NOMO-1 treated with dmso at 0.1 percent for 144 hours (cell line): ENCODE results near the gene CBX1.
"Not testable (repeated sequence)": the region's sequence is repeated elsewhere in the genome, so short reads cannot be mapped to it uniquely, and the experiment has no call there.

ENCODE experiments used
- DNase-seq: peaks from one replicate; lab custom pipeline; 2025; ENCODE audit not compliant: unreplicated experiment; lab: John Stamatoyannopoulos, UW

Gene CBX1

DNA sequence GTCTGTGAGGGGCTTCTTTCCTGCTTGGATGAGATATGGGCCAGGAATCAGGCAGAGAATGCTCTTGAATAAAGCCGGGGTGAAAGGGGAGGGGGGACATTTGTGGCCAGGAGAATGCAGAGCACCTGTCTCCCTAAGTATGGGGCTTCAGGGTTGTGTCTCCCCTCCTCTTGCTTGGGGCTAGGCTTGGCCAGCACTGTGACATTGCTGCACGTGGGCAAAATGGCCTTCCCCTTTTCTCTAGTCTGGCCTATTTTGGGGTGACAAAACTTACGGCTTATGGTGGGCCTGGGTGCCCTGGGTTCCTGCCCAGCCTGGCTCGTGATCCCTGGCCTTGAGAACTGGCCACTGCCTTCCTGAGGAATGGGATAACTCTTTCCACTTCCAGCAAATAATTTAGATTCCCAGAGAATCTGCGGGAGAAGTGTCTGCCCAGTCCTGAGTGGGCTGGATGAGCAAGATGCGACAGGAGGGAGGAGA, 47.5 kb downstream of the CBX1 start:
- DNase-seq, result no peak

DNA sequence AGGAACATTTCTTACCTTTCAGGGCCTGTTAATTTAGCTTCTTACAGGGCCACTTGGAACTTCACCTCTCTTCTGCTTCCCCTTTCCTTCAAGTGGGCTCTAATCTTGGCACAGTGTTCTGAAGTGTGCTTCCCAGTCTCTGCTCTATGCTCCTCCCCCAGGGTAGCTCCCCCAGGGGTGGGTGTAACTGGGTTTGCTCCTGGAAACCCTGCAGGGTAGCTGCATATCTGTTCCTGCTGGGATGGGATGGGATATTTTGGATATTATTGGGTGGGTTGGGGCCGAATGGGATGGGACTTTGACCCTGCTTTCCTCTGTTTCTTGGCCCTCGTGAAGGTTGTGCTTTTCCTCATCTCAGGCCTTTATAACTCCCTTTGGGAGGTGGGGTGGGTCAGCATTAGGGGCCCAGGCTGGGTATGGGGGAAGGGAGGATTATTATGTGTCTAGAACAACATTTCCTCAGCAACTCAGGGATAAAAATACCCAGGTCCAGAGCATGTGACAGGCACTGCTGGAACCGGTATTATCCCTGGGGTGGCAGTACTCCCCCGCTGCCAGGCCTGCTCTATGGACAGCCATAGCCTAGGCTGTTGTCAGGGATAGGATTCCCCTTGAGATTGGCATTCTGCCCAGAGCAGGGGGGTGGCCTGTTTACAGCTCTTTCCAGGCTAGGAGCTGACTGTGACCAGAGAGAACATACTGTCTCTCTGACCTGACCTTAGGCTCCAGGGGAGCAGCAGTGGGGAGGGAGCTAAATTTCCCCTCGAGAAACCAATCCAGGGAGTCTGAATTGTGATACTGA, 48.1 kb downstream of the CBX1 start:
- no peak for DNase-seq

DNA sequence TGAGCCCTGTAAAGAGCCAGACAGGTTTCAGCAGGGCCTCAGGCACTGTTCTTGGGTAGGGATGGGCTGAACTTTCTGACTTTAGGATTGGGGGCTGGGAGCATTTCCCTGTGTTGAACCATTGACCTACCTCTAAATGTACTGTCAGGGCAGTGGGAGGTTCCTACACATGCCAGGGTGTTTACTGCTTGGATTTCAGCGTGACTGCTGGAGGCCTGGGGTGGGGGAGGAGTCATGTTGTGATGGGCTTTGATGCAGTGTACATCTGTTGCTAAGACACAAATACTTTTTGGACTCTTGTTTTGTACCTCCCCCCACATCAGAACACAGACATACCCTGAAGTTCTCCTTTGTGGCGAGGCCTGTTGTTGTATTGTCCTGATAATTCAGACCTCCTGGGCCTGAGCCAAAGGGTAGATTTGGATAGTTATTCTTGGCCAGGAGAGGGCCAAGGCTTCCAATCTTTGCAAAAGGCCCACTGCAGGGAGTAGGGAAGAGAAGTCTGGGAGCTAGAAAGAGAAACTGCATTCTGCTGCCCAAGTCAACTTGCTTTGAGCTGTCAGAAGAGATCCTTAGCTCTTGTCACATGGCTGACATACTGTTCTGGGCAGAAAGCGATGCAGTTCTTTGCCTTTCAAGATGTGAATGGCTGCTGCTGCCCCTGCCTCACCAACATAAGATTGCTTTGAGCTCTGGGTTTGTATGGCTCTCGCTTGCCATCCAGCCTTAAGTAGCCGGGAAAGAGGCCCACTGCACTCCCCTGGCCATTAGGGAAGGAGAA, 49.4 kb downstream of the CBX1 start:
- DNase-seq, result no peak

DNA sequence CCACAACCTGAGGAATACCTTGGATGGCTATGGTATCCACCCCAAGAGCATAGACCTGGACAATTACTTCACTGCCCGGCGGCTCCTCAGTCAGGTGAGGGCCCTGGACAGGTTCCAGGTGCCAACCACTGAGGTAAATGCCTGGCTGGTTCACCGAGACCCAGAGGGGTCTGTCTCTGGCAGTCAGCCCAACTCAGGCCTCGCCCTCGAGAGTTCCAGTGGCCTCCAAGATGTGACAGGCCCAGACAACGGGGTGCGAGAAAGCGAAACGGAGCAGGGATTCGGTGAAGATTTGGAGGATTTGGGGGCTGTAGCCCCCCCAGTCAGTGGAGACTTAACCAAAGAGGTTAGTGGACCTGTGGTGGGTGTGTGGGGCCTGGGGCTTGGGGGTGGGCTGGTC, 50.0 kb downstream of the CBX1 start:
- no peak for DNase-seq

DNA sequence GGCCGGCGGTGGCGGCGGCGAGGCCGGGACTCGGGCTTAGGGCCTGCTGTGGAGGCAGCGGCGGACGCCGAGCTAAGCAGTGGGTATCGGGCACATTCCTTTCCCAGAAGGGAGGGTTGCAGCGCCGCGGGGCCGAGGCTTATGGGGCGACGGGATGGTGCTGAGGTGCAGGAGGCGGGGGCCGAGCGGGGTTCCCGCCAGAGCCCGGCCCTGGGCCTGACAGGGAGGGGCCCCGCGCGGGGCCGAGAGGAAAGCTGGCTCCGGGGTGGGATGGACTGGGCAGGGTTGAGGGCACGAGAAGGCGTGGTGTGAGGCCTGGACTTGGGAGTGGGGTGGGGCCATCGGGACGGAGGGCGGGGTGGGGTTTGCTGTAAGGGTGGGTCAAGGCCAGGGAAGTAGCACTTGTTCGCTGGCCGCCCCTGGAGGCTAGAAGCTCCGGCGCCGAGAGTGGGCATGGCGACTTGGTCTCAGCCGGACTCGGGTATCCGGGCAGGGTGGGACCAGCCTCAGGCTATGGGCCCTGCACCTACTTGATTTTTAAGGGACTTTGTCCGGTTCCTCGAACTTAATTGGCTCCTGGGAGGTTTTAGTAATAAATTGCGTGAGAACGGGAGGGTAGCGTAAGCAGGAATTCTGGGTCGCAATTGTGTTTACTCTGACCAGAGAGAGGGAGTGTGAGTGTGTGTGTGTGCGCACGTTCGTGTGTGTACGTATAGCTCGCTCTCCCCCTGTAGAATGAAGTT, 52.7 kb downstream of the CBX1 start:
- peak; percentile 93 for DNase-seq

GRCh38 chr17:48047741-48048383, 53.4 kb downstream of the CBX1 start, which contains the start of gene NFE2L1:
Gene NFE2L1 (plus strand): TSS chr17:48048359. CDS start chr17:48051119, 2,760 bp downstream.
- DNase-seq, result peak; percentile 99

DNA sequence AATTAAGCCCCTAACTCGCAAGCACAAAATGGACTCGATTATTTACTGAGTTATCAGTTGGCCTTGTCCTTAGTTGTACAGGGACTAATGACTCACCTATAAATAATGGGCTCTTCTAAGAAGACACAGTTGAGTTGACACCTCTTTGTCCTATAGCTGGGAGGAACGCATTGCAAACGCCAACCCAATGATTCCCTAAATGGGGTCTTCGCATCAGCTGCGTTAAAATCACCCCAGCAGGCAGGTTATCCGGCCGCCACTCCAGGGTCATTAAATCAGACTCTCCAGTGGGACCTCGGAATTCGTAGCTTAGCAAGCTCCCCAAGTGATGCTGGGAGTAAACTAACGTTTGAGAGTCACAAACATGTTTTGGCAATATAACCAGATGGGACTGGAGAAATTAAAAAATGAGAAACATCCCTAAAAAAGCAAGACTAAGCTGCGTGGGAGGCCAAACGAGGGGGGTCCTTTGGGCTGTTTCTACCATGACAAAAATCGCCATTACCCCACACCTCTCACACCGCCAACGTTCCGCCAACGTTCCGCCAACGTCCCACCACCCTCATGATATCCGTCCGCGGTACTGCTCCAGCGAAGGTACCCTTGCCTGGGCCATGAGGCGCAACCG, 54.1 kb downstream of the CBX1 start:
- DNase-seq, result no peak

DNA sequence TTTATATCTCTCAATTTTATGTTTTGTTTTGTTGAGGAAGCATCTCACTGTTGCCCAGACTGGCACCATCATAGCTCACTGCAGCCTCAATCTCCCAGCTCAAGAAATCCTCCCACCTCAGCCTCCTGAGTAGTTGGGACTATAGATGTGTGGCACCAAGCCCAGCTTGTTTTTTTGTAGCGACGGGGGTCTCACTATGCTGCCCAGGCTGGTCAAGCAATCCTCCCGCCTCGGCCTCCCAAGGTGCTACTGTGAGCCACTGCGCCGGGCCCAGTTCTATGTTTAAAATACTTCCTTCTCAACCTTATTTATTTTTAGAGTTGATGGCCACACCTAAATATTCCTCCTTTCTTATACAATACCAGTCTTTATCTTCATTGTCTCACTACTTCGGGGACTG, 55.0 kb downstream of the CBX1 start:
- no peak for DNase-seq

GRCh38 chr17:48045316-48046001, 55.8 kb downstream of the CBX1 start:
- no peak for DNase-seq

DNA sequence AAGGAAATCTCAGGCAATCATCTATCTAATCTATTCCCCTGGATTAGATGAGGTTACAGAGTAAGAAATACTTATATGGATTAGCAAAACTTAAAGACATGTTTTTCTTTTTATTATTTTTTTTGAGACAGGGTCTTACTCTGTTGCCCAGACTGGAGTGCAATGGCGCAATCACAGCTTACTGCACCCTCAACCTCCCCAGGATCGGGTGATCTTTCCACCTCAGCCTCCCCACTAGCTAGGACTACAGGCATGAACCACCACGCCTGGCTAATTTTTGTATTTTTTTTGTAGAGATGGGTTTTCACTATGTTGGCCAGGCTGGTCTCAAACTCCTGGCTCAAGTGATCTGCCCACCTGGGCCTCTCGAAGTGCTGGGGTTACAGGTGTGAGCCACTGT, 56.4 kb downstream of the CBX1 start:
- DNase-seq, result no peak

GRCh38 chr17:48043176-48043575, 58.1 kb downstream of the CBX1 start:
- no peak for DNase-seq

DNA sequence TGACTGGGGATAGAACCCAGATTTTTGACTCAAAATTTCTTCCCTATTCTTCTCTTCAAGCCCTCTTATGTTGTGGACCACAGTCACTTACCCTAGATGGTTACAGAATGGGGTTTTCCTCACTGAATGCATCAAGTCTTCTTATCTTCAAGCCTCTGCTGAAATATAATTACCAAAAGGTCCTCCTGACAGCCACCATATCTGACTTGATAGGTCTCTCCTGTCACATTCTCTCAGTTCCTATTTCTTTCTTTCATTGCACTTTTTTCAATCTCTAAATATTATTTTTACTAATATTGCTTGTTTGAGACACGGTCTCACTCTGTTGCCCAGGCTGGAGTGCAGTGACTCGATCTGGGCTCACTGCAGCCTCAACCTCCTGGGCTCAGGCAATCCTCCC, 62.6 kb downstream of the CBX1 start:
- no peak for DNase-seq

GRCh38 chr17:48037838-48038323, 63.4 kb downstream of the CBX1 start:
- DNase-seq, result no peak

DNA sequence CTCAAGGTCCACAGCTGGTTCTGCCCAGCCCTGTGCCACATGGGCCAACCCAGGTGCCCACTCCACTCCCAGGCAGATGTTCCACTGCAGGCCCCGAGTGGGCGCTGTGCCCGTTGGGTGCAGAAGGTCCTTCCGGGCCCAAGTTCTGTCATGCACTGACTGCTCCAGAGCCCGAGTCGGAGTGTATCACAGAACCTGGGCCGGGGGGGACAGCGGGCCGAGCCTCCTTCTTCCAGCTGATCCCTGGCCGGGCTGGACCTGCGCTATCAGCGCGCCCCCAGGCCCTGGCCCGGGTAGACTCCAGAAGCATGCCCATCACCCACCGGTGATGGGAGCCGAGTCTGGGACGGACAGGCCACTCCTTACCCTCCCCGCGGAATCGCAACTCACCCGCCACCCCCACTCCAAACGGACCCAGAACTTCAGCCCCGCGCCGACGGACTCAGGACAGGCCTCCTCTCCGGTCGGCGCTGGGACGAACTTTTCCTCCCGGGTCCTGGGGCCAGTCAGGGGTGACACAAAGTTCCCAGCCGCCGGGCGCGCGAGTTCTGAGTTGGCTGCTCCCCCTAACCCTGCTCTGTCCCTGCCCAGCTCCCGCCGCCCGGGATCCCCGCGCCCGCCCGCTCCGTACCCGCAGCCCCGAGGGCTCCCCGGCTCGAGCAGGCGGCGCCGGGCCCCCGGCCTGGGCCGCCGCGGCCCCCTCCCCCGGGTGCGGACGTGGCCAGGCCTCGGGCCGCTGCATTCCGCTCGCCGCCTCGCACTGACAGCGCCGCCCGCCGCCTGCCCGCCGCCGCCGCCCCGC, 64.0 kb downstream of the CBX1 start, which contains the start of gene COPZ2:
TSS of gene COPZ2 (minus strand) at position 762 of the 802 bp plus-strand sequence. CDS start at position 742, 20 bp downstream.
- peak; percentile 15 for DNase-seq

- no peak for DNase-seq
These were observed 64.6 kb downstream of the CBX1 start for GRCh38 chr17:48036693-48037035.

DNA sequence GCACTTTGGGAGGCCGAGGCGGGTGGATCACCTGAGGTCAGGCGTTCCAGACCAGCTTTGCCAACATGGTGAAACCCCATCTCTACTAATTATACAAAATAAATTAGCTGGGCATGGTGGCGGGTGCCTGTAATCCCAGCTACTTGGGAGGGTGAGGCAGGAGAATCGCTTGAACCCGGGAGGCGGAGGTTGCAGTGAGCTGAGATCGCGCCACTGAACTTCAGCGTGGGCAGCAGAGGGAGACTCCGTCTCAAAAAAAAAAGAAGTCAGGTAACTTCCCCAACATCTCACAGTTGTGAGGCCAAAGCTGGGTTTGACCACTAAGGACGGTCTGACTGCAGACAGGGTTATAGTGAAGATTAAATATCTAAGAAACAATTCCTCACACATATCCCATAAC, 66.5 kb downstream of the CBX1 start:
- DNase-seq, result not testable (repeated sequence)

GRCh38 chr17:48031966-48032365, 69.3 kb downstream of the CBX1 start:
- DNase-seq, result no peak

- DNase-seq, result no peak
These were observed 70.7 kb downstream of the CBX1 start for GRCh38 chr17:48030531-48030930.

DNA sequence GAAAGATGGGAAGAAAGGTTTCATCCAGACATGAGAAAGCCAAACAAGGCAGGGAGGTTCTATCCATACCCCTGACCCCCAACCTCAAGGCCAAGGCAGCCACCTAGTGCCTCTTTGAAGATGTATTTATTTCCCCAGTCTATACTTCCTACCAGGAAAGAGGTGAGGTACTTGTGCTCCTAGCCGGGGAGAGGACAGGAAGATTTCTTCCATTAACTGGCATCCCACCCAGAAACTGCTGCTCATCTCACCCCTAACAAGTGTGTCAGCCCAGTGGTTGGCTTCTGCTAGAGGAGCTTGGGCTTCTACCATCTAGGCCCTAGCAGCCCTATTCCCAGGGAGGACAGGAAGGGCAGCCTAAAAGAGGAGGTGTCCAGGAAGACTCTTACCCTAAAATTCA, 72.5 kb downstream of the CBX1 start:
- DNase-seq, result no peak
